BJ (cell line): ENCODE results near the gene PGBD2. TPM values are rescaled to one million over a fixed set of nuclear protein-coding genes. Genes with fewer than 3 reads are reported as not detected.

Experiments
- CTCF ChIA-PET: fragments of 350-600 bp; formaldehyde crosslinking; extraction: SDS; loops from one replicate; lab custom pipeline; 2021; ENCODE audit warnings: antibody characterized with exemption, inconsistent platforms; lab: Yijun Ruan, JAX
- POLR2A ChIA-PET: fragments of 300-600 bp; sonication (Branson Sonifier 250); formaldehyde crosslinking; extraction: SDS; loops from one replicate; lab custom pipeline; 2021; ENCODE audit warnings: antibody characterized with exemption; lab: Charles Lee
- DNase-seq: peaks from one replicate; pipeline ENCODE4 v3.0.0-alpha.2; 2011; ENCODE audit warnings: low read depth
- H3K27me3 ChIP-seq: 2 replicates; pipeline ENCODE4 v1.6.0; 2011; ENCODE audit warnings: low read length; ENCODE audit not compliant: control insufficient read depth, insufficient read depth
- H3K36me3 ChIP-seq: 2 replicates; pipeline ENCODE4 v1.5.1; 2011; ENCODE audit warnings: low read length; ENCODE audit not compliant: control insufficient read depth, insufficient read depth
- H3K4me3 ChIP-seq: 2 replicates; pipeline ENCODE4 v1.5.1; 2011; ENCODE audit warnings: low read depth, mild to moderate bottlenecking, control low read depth, low read length
- CTCF ChIP-seq: IDR thresholded peaks from 2 replicates; pipeline ENCODE4 v1.5.1; 2011; ENCODE audit warnings: low read depth, mild to moderate bottlenecking, control low read depth, inconsistent platforms, low read length, moderate library complexity; ENCODE audit not compliant: insufficient read depth
- polyA plus RNA-seq: library from polyadenylated mRNA; depleted of rRNA; stranded (reverse); fragments of >200 nt; gene quantifications from 2 replicates; pipeline ENCODE4 v1.2.3, GENCODE V29; 2011

The PGBD2 gene
- polyA plus RNA-seq, 1 experiment: 3.8 TPM

DNA sequence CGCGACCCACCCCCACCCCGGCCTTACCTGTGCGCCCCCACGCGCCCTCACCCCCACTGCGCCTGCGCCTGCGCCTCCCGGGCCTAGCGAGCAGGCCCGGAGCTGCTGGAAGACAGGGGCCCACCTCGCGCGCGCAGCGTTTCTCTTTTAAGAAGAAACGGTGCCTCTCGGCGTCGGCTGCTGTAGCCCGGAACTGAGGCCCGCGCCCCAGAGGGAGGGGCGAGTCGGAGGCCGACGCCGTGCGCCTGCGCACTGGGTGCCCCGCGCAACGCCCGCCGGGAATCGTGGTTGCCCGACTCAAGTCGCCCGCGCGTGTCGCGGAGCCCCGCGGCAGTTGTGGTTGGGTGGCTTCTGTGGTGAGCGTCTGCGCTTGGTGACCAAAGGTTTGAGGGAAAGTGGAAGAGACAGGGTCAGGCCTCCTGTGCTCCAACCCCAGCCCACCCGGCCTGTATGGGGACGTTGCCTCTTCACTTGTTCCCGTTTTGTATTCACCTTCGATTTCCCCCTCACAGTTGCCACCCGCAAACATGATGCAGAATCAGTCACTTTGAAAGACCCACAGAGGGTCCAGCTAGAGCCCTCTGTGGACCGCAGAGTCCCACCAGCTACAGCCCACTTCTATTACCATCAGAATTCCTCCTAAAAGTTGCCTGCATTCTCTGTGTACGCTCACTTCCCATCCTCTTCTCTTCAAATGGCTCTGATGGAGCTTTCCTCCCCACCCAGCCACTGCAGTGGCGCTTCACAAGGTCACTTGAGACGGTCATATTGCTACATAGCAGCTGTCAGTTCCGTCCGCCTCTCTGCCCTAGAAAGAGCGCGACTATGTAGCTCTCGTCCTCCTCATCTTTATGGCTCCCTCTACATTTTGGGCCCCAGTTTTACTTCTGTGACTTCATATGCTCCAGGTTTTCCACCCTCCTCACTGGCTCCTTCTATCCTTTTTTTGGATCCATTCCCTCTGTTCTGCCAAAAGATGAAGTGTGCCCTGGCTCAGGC is 46.8 kb upstream of the PGBD2 start, which contains the start of gene ZNF692:
TSS of gene ZNF692 (minus strand) at position 195 of the 999 bp plus-strand sequence. CDS start 776 bp downstream, outside the sequence.
- CTCF ChIA-PET: interaction anchor here (0.6 to 2.4 kb wide), 8 partner anchors 12 to 239 kb away, joined by 3 to 20 read pairs (median 4); partner anchors contain the start of gene ZNF672
- H3K4me3 ChIP-seq: peak within 1 kb of the TSS; percentile 50
- no peak for TF ChIP-seq CTCF
- DNase-seq: peak; percentile 74
- H3K36me3 ChIP-seq: peaks cover 1% of the 10 kb centered on the region; the same call in 1 of the 2 replicates
- no peaks in the 10 kb centered on the region for H3K27me3 ChIP-seq
- POLR2A ChIA-PET: interaction anchor here (1.1 kb wide), 1 partner anchor 21 kb away, joined by 5 read pairs; the partner anchor contains the start of gene ZNF672

GRCh38 chr1:248860007-248860406 is 46.0 kb upstream of the PGBD2 start:
- Histone ChIP-seq H3K36me3 (no peaks in the 10 kb centered on the region), H3K4me3 (no peak overlapping the region), H3K27me3 (no peaks in the 10 kb centered on the region)
- ChIA-PET POLR2A (no interaction called here), CTCF (interaction anchor here (2.4 kb wide), 1 partner anchor 18 kb away, joined by 20 read pairs; no protein-coding TSS in a partner anchor)
- no peak for DNase-seq
- TF ChIP-seq CTCF: no peak

- TF ChIP-seq CTCF: no peak
- ChIA-PET CTCF (interaction anchor here (0.7 to 1.5 kb wide), 2 partner anchors 13 to 35 kb away, joined by 3 read pairs; partner anchors contain the start of gene SH3BP5L), POLR2A (no interaction called here)
- no peak overlapping the region for H3K4me3 ChIP-seq
- no peak for DNase-seq
- no peaks in the 10 kb centered on the region for H3K27me3 ChIP-seq
- no peaks in the 10 kb centered on the region for H3K36me3 ChIP-seq
Observed at GRCh38 chr1:248861616-248862015, 44.4 kb upstream of the PGBD2 start.

DNA sequence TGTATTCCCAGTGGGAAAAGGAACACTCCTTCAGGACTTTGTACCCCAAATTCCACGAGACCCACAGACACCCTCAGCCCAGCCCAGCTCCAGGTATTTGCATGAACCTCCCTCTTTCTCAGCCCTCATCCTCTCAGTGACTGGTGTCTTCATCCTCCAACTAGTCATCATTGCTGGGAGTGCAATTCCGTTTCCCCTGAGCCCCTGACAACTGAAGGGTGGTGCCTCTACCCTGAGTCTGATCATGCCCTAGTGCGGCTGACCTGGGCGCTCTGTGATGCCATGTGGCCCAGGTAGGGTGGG is 43.4 kb upstream of the PGBD2 start:
- TF ChIP-seq CTCF: no peak
- peak overlapping the region; percentile 56 for H3K4me3 ChIP-seq
- no peaks in the 10 kb centered on the region for H3K36me3 ChIP-seq
- ChIA-PET POLR2A (no interaction called here), CTCF (interaction anchor here (1.5 kb wide), 1 partner anchor 36 kb away, joined by 3 read pairs; the partner anchor contains the start of gene SH3BP5L)
- H3K27me3 ChIP-seq: no peaks in the 10 kb centered on the region
- DNase-seq: no peak
